ENCODE data around the gene THRB.

The THRB gene

GRCh38 chr3:24502690-24503089 lies 8.0 kb upstream of the THRB start:
- peaks cover 6% of the 10 kb centered on the region for H3K27me3 Mint-ChIP-seq
- no peak overlapping the region for H3K27ac Mint-ChIP-seq
- H3K9me3 Mint-ChIP-seq = no peaks in the 10 kb centered on the region
- H3K4me3 Mint-ChIP-seq = no peak overlapping the region
- no peaks in the 10 kb centered on the region for H3K4me1 Mint-ChIP-seq
- no peaks in the 10 kb centered on the region for H3K36me3 Mint-ChIP-seq

DNA sequence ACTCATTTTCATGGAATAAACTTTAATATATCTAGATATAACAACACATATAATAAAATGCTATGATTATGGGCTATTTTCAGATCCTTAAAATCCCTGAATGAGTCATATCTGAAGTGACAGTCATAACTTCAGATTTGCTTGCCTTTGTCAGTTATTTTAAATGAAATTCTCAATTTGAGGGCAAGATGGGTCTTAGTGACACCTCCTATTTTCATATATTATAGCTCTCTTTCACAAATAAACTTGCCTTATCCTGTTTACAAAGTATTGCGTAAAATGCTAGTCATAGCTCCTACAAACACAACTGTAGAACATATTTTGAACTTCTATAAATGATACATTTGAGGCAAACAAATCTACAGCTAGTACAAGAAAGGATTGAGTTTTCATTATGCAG lies 6.2 kb upstream of the THRB start:
- no peaks in the 10 kb centered on the region for H3K36me3 Mint-ChIP-seq
- no peaks in the 10 kb centered on the region for H3K9me3 Mint-ChIP-seq
- H3K4me3 Mint-ChIP-seq = no peak overlapping the region
- H3K4me1 Mint-ChIP-seq = no peaks in the 10 kb centered on the region
- H3K27ac Mint-ChIP-seq = no peak overlapping the region
- peaks cover 18% of the 10 kb centered on the region for H3K27me3 Mint-ChIP-seq

- Mint-ChIP-seq H3K27me3 (peaks cover 22% of the 10 kb centered on the region), H3K36me3 (no peaks in the 10 kb centered on the region), H3K9me3 (no peaks in the 10 kb centered on the region), H3K27ac (no peak overlapping the region), H3K4me3 (no peak overlapping the region), H3K4me1 (no peaks in the 10 kb centered on the region)
These were observed 5.3 kb upstream of the THRB start for GRCh38 chr3:24499991-24500390.

DNA sequence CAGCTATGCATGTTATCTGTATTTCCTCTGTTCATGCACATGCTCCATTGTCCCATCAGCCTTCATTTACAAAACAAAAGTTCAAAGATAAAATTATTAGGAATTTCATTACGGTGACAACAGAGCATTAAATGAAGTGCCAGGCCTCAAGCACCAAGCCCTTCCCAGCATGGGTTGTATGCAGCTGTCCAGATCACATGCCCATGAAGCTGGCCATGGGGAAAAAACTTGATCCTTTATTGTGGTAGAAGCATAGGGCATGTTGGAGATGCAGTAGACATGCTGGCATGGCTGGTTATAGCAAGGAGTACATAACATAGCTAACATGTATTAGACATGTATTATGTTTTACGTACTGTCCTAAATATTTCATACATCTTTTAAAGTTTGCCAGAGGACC lies 4.1 kb upstream of the THRB start:
- Mint-ChIP-seq H3K27me3 (peaks cover 23% of the 10 kb centered on the region), H3K36me3 (no peaks in the 10 kb centered on the region)

GRCh38 chr3:24498391-24498790 lies 3.7 kb upstream of the THRB start:
- Mint-ChIP-seq H3K4me3 (no peak overlapping the region), H3K27me3 (peaks cover 26% of the 10 kb centered on the region)

More for the DNA sequence above, 4.1 kb upstream of the THRB start:
- Mint-ChIP-seq H3K4me3 (no peak overlapping the region), H3K4me1 (no peaks in the 10 kb centered on the region), H3K9me3 (no peaks in the 10 kb centered on the region), H3K27ac (no peak overlapping the region)

GRCh38 chr3:24497942-24498341 lies 3.3 kb upstream of the THRB start:
- no peak overlapping the region for H3K4me3 Mint-ChIP-seq
- H3K27ac Mint-ChIP-seq = no peak overlapping the region
- H3K27me3 Mint-ChIP-seq = peaks cover 31% of the 10 kb centered on the region
- no peaks in the 10 kb centered on the region for H3K4me1 Mint-ChIP-seq
- no peaks in the 10 kb centered on the region for H3K36me3 Mint-ChIP-seq
- H3K9me3 Mint-ChIP-seq = no peaks in the 10 kb centered on the region

More at GRCh38 chr3:24498391-24498790, 3.7 kb upstream of the THRB start:
- Mint-ChIP-seq H3K9me3 (no peaks in the 10 kb centered on the region), H3K36me3 (no peaks in the 10 kb centered on the region), H3K27ac (no peak overlapping the region), H3K4me1 (no peaks in the 10 kb centered on the region)

- no peak overlapping the region for H3K4me3 Mint-ChIP-seq
- peaks cover 36% of the 10 kb centered on the region for H3K27me3 Mint-ChIP-seq
- H3K27ac Mint-ChIP-seq = no peak overlapping the region
- no peaks in the 10 kb centered on the region for H3K9me3 Mint-ChIP-seq
- no peaks in the 10 kb centered on the region for H3K4me1 Mint-ChIP-seq
- H3K36me3 Mint-ChIP-seq = no peaks in the 10 kb centered on the region
These were observed 2.2 kb upstream of the THRB start for GRCh38 chr3:24496529-24497482.

DNA sequence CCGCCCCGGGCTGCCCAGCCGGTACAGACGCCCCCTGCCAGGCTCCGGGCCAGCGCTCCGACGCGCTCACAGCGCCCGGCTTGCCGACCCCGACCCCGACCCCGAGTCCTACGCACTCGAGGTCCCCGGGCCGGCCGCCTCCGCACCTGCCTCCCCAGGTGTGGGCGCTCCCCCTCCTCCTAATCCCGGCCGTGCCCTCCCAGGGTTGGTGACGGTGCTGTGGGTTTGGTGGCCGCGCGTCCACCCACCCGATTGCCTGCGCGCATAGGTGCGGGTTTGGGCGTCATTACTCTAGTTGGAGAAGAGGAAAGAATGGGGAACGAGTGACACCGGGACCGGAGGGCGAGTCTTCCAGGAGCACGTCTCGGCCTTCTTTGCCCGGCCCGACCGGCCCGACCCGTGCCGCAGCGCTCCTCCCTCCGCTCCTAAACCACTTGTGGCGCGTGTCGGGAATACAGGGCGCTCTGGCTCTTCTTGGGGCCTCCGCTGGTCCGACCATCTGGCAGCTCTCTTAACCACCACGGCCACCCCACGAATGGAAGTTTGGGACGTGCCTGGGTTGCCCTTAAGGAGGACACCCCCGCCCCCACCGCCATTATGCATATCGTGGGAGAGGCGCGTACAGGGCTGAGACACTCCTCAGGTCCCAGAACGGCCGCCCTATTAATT lies 810 bp upstream of the THRB start:
- peak overlapping the region; percentile 62 for H3K27ac Mint-ChIP-seq
- no peaks in the 10 kb centered on the region for H3K4me1 Mint-ChIP-seq
- no peaks in the 10 kb centered on the region for H3K9me3 Mint-ChIP-seq
- H3K36me3 Mint-ChIP-seq = no peaks in the 10 kb centered on the region
- H3K4me3 Mint-ChIP-seq = no peak overlapping the region
- H3K27me3 Mint-ChIP-seq = peaks cover 36% of the 10 kb centered on the region

DNA sequence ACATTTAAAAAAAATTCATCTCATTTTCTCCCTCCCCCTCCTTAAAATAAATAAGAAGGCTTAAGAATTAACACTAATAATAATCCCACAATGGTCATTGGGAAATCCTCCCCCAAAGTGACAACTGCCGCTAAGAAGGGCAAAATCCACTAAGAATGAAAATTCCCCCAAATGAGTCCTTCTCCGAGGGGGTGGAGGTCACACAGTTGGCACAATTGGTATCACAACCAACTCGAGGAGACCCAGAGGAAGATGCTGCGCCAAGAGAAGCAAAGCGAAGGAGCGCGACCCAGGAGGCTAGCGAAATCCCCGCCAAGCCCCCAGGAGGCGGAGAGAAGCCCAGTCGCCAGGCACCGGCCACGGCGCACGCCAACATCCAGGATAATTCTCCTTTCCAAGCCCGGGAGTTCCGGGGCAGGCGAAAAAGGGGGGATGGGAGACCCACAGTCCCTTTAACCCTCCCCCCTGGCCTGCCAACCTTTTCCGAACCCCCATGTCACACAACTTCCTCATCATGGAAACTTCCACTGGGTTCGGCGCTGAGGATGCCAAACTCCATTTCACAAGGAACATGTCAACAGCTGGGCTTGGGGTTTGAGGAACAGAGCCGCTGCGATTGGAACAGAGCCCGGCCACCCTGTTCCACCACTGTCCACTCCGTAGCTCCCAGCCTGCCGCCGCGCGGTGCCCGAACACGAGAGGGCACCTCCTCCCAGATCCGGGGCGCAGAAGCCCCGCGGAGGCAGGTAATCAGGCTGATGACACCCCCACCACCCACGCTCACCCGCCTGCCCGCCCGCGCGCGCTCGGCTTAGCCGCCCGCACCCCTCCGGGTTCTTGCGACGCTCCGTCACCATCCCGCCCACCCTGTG lies 668 bp downstream of the THRB start:
- Mint-ChIP-seq H3K27me3 (peaks cover 36% of the 10 kb centered on the region), H3K4me1 (no peaks in the 10 kb centered on the region), H3K4me3 (no peak overlapping the region), H3K9me3 (no peaks in the 10 kb centered on the region), H3K27ac (no peak overlapping the region), H3K36me3 (no peaks in the 10 kb centered on the region)

GRCh38 chr3:24492971-24493551 lies 1.6 kb downstream of the THRB start:
- no peaks in the 10 kb centered on the region for H3K4me1 Mint-ChIP-seq
- H3K9me3 Mint-ChIP-seq = no peaks in the 10 kb centered on the region
- H3K4me3 Mint-ChIP-seq = no peak overlapping the region
- H3K36me3 Mint-ChIP-seq = no peaks in the 10 kb centered on the region
- peaks cover 34% of the 10 kb centered on the region for H3K27me3 Mint-ChIP-seq
- H3K27ac Mint-ChIP-seq = no peak overlapping the region

- Mint-ChIP-seq H3K36me3 (no peaks in the 10 kb centered on the region), H3K27me3 (peaks cover 19% of the 10 kb centered on the region), H3K27ac (no peak overlapping the region), H3K4me1 (no peaks in the 10 kb centered on the region), H3K4me3 (no peak overlapping the region), H3K9me3 (no peaks in the 10 kb centered on the region)
These were observed 4.5 kb downstream of the THRB start for GRCh38 chr3:24490151-24490550.

DNA sequence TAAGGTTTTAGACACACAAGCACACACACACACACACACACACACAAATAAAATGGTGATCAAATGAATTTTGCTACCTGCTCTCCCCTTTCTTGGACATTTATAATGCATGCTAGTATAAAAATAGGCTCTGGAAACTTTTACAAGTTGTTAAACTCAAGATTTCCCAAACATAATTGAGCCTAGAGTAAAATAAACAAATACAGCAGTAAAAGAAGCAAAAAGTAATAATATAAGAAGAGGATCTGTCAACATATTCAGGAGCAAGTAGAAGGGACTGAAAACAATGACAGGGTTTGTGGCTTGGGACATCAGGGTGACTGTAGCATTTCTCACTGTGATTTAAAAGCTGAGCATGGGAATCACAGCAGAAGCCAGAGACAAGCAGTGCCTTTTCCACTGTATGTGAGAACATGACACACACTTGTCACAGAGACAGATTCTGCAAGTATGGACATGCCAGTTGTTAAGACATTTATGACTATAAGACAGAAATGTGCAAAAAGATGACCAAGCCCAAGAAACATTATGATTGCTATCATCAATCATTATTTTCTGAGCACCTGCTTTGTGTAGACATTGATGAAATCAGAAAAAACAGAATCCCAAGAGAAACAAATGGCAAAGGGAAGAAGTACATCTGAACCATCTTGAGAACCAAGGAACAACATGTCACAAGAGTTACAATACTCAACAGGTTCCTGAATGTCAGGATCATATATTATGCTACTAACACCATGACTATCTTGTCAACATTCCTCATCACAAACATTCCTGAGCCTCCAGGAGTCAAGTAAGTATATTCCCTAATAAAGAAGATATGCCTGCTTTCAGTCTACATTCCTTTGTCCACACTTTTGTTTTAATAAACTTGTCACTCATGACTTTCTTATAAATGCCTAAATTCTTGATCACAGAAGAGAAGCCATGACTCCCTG lies 7.1 kb downstream of the THRB start:
- Mint-ChIP-seq H3K27ac (no peak overlapping the region), H3K4me3 (no peak overlapping the region), H3K36me3 (no peaks in the 10 kb centered on the region), H3K9me3 (no peaks in the 10 kb centered on the region), H3K4me1 (no peaks in the 10 kb centered on the region), H3K27me3 (peaks cover 9% of the 10 kb centered on the region)

GRCh38 chr3:24485511-24485910 lies 9.1 kb downstream of the THRB start:
- Mint-ChIP-seq H3K4me3 (no peak overlapping the region), H3K27ac (no peak overlapping the region), H3K4me1 (no peaks in the 10 kb centered on the region)

GRCh38 chr3:24483873-24484272 lies 10.8 kb downstream of the THRB start:
- no peak overlapping the region for H3K27ac Mint-ChIP-seq
- H3K9me3 Mint-ChIP-seq = no peaks in the 10 kb centered on the region
- H3K36me3 Mint-ChIP-seq = no peaks in the 10 kb centered on the region
- H3K4me3 Mint-ChIP-seq = no peak overlapping the region
- H3K4me1 Mint-ChIP-seq = no peaks in the 10 kb centered on the region
- peaks cover 3% of the 10 kb centered on the region for H3K27me3 Mint-ChIP-seq

More at GRCh38 chr3:24485511-24485910, 9.1 kb downstream of the THRB start:
- H3K36me3 Mint-ChIP-seq = no peaks in the 10 kb centered on the region
- no peaks in the 10 kb centered on the region for H3K9me3 Mint-ChIP-seq
- peaks cover 3% of the 10 kb centered on the region for H3K27me3 Mint-ChIP-seq
